ENCODE measurements around the gene SLX4IP. TPM values are rescaled to one million over a fixed set of nuclear protein-coding genes. Genes with fewer than 3 reads are reported as not detected.

SLX4IP gene
- total and polyA plus RNA-seq, 3 experiments from 2014 or later, result 1.5 to 8.0 (median 7.0) TPM

DNA sequence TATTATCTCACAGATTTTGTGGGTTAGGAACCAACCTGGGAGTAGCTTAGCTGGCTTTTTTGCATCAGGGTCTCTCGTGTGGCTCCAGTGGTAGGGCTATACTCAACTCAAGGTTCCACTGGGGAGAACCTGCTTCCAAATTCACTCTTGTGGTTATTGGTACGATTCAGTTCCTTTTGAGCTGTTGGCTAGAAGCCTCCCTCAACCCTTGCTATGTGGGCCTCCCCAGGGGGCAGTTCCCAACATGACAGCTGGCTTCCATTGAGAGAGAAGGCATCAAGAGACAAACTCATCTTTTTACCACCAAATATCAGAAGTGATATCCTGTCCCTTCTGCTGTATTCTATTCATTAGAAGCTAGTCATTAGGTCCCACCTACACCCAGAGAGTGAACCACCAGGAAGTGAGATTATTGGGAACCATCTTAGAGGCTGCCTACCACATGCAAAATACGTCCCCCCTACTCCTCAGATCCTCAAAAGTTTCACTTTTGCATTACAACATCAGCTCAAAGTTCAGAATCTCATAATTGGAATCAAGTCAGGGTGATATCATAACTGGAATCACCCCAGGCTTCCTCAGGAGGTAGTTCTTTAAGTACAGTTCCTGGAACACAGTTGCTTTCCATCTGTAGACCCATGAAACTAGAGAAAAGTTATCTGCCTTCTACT, 32.0 kb upstream of the SLX4IP start:
- no peaks in the 10 kb centered on the region for H3K36me3 ChIP-seq (ENCODE audit: insufficient read depth, low read length)
- no peak overlapping the region for H3K4me3 Mint-ChIP-seq
- H3K27ac Mint-ChIP-seq, result no peak overlapping the region
- H3K36me3 Mint-ChIP-seq, result peaks cover 0 to 30% (median 9%) of the 10 kb centered on the region in 3 donors
- no peaks in the 10 kb centered on the region for H3K9me3 Mint-ChIP-seq
- H3K27me3 ChIP-seq (ENCODE audit: insufficient read depth, low read length, poor library complexity, severe bottlenecking), result no peaks in the 10 kb centered on the region
- no peak overlapping the region for H3K4me3 ChIP-seq (ENCODE audit: low read length)
- DNase-seq, result no peak
- no peak overlapping the region for H3K27ac ChIP-seq (ENCODE audit: low read depth, low read length)
- CTCF ChIA-PET, result interaction anchor here (1.0 kb wide), 1 partner anchor 39 kb away, joined by 4 read pairs; no protein-coding TSS in a partner anchor
- no peaks in the 10 kb centered on the region for H3K9me3 ChIP-seq (ENCODE audit: low read length)
- H3K4me1 Mint-ChIP-seq, result no peaks in the 10 kb centered on the region
- no peaks in the 10 kb centered on the region for H3K4me1 ChIP-seq (ENCODE audit: insufficient read depth, low read length)
- no peaks in the 10 kb centered on the region for H3K27me3 Mint-ChIP-seq
- POLR2A ChIA-PET, result interaction anchor here (0.6 kb wide), 1 partner anchor 45 kb away, joined by 4 read pairs; no protein-coding TSS in a partner anchor

DNA sequence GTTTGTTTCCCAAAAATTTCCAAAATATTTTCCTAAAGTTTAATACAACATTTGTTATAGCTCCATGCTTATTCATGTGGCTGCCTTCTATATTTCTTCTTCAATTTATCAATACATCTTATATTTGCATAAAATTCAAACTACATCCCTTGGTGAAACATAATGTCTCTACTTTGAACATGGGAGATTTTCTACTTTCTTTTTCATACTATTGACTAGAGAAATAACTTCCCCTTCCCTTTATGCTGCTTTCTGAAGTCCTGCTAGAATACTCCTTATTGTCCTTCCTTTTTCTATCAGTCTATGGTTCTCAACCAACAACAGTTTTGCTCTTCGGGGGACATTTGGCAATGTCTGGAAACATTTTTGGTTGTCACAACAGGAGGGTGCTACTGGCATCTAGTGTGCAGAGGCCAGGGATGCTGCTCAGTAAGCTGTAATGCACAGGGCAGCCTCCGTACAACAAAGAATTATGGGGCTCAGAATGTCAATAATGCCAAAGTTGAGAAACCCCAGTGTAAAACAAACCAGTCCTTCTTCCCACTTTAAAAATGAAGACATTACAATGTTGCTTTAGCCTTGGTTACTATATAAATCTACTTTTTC, 31.0 kb upstream of the SLX4IP start:
- Mint-ChIP-seq H3K27me3 (no peaks in the 10 kb centered on the region), H3K27ac (peak overlapping the region in 2 of 8 donors; percentile 17 to 59), H3K4me1 (no peaks in the 10 kb centered on the region), H3K9me3 (no peaks in the 10 kb centered on the region), H3K4me3 (no peak overlapping the region), H3K36me3 (peaks cover 0 to 33% (median 11%) of the 10 kb centered on the region in 3 donors)
- H3K4me1 ChIP-seq (ENCODE audit: insufficient read depth, low read length), result no peaks in the 10 kb centered on the region
- ChIA-PET CTCF (no interaction called here), POLR2A (no interaction called here)
- H3K36me3 ChIP-seq (ENCODE audit: insufficient read depth, low read length), result no peaks in the 10 kb centered on the region
- H3K9me3 ChIP-seq (ENCODE audit: low read length), result no peaks in the 10 kb centered on the region
- H3K4me3 ChIP-seq (ENCODE audit: low read length), result no peak overlapping the region
- no peak for DNase-seq
- no peak overlapping the region for H3K27ac ChIP-seq (ENCODE audit: low read depth, low read length)
- no peaks in the 10 kb centered on the region for H3K27me3 ChIP-seq (ENCODE audit: insufficient read depth, low read length, poor library complexity, severe bottlenecking)

DNA sequence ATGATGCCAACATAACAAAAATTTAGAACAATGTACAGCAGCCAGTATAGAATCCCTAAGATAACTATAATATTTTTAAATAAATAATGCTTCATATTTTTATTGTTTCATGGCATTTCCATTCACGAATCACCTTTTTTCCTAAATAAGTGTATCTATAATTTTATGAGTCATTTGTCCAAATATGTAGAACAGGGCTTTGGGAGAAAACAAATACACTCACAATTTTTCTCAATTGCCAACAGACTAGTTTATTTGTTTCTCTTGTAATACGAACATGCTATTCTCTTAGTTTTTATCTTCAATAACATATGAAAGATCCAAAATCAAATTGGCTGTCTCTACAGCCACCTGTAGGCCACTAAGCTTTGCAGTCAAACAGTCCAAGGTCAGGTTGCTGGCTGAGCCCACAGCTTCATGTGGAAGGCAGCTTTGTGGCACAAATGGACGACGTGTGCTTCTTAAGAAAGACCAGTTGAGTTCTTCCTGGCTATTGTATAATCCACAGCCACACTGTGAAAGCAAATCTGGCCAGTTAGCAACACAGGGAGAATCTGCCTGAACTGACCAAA, 30.1 kb upstream of the SLX4IP start:
- ChIA-PET CTCF (no interaction called here), POLR2A (no interaction called here)
- Mint-ChIP-seq H3K27me3 (no peaks in the 10 kb centered on the region), H3K27ac (no peak overlapping the region), H3K36me3 (peaks cover 0 to 33% (median 11%) of the 10 kb centered on the region in 3 donors), H3K4me1 (no peaks in the 10 kb centered on the region), H3K9me3 (no peaks in the 10 kb centered on the region), H3K4me3 (no peak overlapping the region)
- Histone ChIP-seq H3K27me3 (ENCODE audit: insufficient read depth, low read length, poor library complexity, severe bottlenecking) (no peaks in the 10 kb centered on the region), H3K36me3 (ENCODE audit: insufficient read depth, low read length) (no peaks in the 10 kb centered on the region), H3K9me3 (ENCODE audit: low read length) (no peaks in the 10 kb centered on the region), H3K27ac (ENCODE audit: low read depth, low read length) (no peak overlapping the region), H3K4me1 (ENCODE audit: insufficient read depth, low read length) (no peaks in the 10 kb centered on the region), H3K4me3 (ENCODE audit: low read length) (no peak overlapping the region)
- no peak for DNase-seq

DNA sequence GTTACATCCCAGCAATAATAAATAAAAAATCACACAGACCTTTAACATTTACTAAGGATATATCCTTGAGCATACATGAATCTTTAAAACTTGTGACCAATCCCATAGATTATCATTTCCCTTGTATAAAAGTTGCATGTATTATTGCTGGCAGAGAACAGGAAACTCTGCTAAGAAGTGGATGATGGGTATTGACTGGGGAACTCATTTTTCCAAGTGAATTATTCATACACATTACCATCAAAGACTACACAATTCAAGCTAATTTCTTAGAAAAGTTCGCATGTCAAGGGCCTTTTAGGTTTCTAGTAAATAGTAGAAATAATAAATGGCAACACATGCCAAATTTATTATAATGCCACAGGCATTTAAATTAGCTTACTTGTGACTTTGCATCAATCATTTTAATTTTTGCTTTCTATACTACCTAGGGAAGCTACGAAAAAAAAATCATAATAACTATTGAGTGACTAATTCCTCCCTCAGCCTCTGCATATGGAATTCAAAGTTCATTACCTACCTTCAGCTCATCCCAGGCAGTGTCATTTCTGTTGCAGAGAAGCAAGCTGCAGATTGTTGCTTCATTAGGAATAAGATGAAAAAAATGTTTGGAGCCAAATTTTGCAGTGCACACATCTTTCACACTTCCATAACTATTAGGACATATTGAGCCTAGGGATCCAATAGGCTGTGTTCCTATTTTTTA, 26.8 kb upstream of the SLX4IP start:
- ChIA-PET POLR2A (interaction anchor here (1.3 kb wide), 1 partner anchor 26 kb away, joined by 3 read pairs; the partner anchor contains the start of gene MKKS), CTCF (no interaction called here)
- H3K4me1 ChIP-seq (ENCODE audit: insufficient read depth, low read length), result no peaks in the 10 kb centered on the region
- no peak overlapping the region for H3K4me3 Mint-ChIP-seq
- no peak overlapping the region for H3K27ac Mint-ChIP-seq
- no peak for DNase-seq
- no peaks in the 10 kb centered on the region for H3K36me3 ChIP-seq (ENCODE audit: insufficient read depth, low read length)
- peaks cover 0 to 49% (median 8%) of the 10 kb centered on the region in 3 donors for H3K36me3 Mint-ChIP-seq
- H3K9me3 ChIP-seq (ENCODE audit: low read length), result no peaks in the 10 kb centered on the region
- no peak overlapping the region for H3K4me3 ChIP-seq (ENCODE audit: low read length)
- no peaks in the 10 kb centered on the region for H3K27me3 ChIP-seq (ENCODE audit: insufficient read depth, low read length, poor library complexity, severe bottlenecking)
- H3K27me3 Mint-ChIP-seq, result no peaks in the 10 kb centered on the region
- no peak overlapping the region for H3K27ac ChIP-seq (ENCODE audit: low read depth, low read length)
- no peaks in the 10 kb centered on the region for H3K4me1 Mint-ChIP-seq
- no peaks in the 10 kb centered on the region for H3K9me3 Mint-ChIP-seq

DNA sequence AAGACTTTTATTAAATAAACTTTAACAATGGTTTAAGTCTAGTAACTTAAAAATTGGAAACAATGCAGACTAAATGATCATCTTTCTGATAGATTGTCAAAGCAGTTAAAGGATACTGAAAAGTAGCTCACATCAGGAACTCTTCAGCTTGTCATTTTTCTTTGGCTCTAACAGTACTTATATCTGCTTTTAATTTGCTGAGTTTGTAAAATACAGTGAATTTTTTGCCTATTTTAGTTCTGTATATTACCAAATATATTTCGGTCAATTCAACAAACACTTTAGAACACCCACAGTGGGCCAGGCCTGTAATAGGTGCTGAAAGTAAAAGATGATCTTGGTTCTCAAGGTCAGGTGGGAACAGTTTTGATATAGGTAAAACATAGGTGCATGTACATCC, 23.4 kb upstream of the SLX4IP start:
- POLR2A ChIA-PET, result no interaction called here
- Mint-ChIP-seq H3K36me3 (peaks cover 0 to 54% (median 9%) of the 10 kb centered on the region in 3 donors), H3K4me3 (no peak overlapping the region), H3K27ac (no peak overlapping the region), H3K4me1 (peaks cover 6 to 13% (median 9%) of the 10 kb centered on the region in 3 donors), H3K9me3 (no peaks in the 10 kb centered on the region), H3K27me3 (no peaks in the 10 kb centered on the region)
- Histone ChIP-seq H3K4me3 (ENCODE audit: low read length) (no peak overlapping the region), H3K27me3 (ENCODE audit: insufficient read depth, low read length, poor library complexity, severe bottlenecking) (no peaks in the 10 kb centered on the region), H3K9me3 (ENCODE audit: low read length) (no peaks in the 10 kb centered on the region), H3K27ac (ENCODE audit: low read depth, low read length) (no peak overlapping the region), H3K4me1 (ENCODE audit: insufficient read depth, low read length) (no peaks in the 10 kb centered on the region), H3K36me3 (ENCODE audit: insufficient read depth, low read length) (no peaks in the 10 kb centered on the region)
- no peak for DNase-seq
- CTCF ChIA-PET, result interaction anchor here (1.3 kb wide), 1 partner anchor 15 kb away, joined by 5 read pairs; no protein-coding TSS in a partner anchor

DNA sequence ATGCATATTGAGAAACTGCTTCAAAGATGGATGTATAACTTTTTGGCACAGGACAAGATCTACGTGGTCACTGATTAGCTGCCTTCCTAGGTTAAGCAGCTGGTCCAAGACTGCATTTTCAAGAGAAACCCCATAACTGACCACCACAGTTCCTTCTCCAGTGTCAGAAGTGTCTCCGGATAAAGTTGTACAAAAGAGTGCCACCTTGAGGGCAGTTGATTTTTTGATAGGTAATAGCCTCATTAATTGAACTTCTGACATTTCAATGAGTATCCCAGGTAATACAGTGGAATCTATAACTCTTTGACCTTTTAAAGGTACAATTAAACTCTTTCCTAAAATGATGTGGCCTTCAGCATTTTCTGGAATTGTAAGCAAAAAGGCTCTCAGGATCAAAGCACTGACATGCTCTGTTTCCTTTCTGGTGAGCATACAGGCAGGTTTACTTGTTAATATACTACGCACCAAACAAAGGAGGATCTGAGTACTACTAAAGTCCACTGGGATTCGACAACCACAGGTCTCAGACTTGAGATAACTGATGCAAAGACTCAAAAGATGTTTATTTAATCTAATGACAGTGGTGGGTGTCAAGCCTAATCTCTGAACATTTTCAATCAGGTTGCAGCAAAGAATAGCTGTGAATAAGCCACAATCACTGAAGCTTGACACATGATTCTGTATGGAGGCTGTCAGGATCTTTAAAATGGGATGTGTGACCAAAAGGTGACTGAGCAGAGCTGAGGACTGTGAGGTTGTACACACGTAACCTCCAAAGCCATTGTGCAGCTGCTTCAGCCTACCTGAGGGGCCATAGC, 22.3 kb upstream of the SLX4IP start:
- no peaks in the 10 kb centered on the region for H3K27me3 ChIP-seq (ENCODE audit: insufficient read depth, low read length, poor library complexity, severe bottlenecking)
- no peaks in the 10 kb centered on the region for H3K4me1 ChIP-seq (ENCODE audit: insufficient read depth, low read length)
- no peak overlapping the region for H3K4me3 ChIP-seq (ENCODE audit: low read length)
- Mint-ChIP-seq H3K27ac (no peak overlapping the region), H3K4me3 (no peak overlapping the region), H3K4me1 (peaks cover 10 to 17% (median 13%) of the 10 kb centered on the region in 3 donors), H3K36me3 (peaks cover 0 to 50% (median 9%) of the 10 kb centered on the region in 3 donors), H3K9me3 (no peaks in the 10 kb centered on the region), H3K27me3 (no peaks in the 10 kb centered on the region)
- H3K9me3 ChIP-seq (ENCODE audit: low read length), result no peaks in the 10 kb centered on the region
- no peak overlapping the region for H3K27ac ChIP-seq (ENCODE audit: low read depth, low read length)
- POLR2A ChIA-PET, result no interaction called here
- CTCF ChIA-PET, result no interaction called here
- DNase-seq, result no peak
- no peaks in the 10 kb centered on the region for H3K36me3 ChIP-seq (ENCODE audit: insufficient read depth, low read length)

DNA sequence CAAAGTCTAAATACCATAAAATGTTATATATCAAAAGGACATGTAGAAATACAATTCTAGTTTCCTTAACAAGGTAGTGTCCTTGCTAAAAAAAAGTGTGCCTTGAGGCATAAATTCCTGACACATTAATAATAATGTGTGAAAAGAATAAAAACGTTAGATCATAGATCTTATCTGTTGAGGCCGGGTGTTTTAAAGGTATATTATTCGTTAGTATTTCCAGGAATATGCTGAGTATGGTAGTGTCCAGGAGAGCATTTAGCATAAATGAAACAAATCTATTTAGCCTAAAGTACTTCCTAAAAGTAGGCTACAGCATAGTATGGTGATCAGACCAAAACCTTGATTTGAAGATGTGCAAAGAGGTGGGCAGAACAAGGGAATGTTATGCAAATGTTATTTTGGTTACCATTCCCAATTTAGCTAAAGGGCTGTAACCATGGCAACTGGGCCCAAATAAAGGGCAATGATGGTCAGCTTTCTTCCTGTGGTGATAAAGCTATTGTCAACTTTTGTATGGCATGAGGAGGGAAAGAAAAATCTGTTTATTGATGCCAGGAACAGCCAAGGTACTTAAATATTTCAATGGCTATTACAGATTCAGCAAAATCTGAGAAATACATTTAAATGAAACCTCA, 20.0 kb upstream of the SLX4IP start:
- POLR2A ChIA-PET, result no interaction called here
- Mint-ChIP-seq H3K36me3 (peaks cover 0 to 59% (median 9%) of the 10 kb centered on the region in 3 donors), H3K9me3 (no peaks in the 10 kb centered on the region), H3K4me1 (peaks cover 10 to 27% (median 22%) of the 10 kb centered on the region in 3 donors), H3K4me3 (no peak overlapping the region), H3K27me3 (no peaks in the 10 kb centered on the region), H3K27ac (no peak overlapping the region)
- Histone ChIP-seq H3K36me3 (ENCODE audit: insufficient read depth, low read length) (no peaks in the 10 kb centered on the region), H3K4me1 (ENCODE audit: insufficient read depth, low read length) (no peaks in the 10 kb centered on the region), H3K27ac (ENCODE audit: low read depth, low read length) (no peak overlapping the region), H3K9me3 (ENCODE audit: low read length) (no peaks in the 10 kb centered on the region), H3K27me3 (ENCODE audit: insufficient read depth, low read length, poor library complexity, severe bottlenecking) (no peaks in the 10 kb centered on the region), H3K4me3 (ENCODE audit: low read length) (no peak overlapping the region)
- CTCF ChIA-PET, result no interaction called here
- no peak for DNase-seq

Measured in CD8-positive, alpha-beta memory T cell (primary cell).